GM19035 (cell line): ENCODE results near the gene KRI1.
A peak's percentile ranks its signal among the peaks of the same experiment; 100 is the strongest.

ENCODE experiments used
- ATAC-seq: cut with Tn5 transposase; IDR thresholded peaks from one replicate; pipeline ENCODE4 v1.9.1; 2021; ENCODE audit not compliant: unreplicated experiment

The KRI1 gene

GRCh38 chr19:10565567-10566407 lies at the start of gene KRI1:
KRI1 (minus strand) TSS chr19:10566010; CDS start chr19:10565999, 11 bp downstream.
- peak; percentile 48 for ATAC-seq

- no peak for ATAC-seq
These were observed 46.8 kb upstream of the KRI1 start for GRCh38 chr19:10612499-10613119.

DNA sequence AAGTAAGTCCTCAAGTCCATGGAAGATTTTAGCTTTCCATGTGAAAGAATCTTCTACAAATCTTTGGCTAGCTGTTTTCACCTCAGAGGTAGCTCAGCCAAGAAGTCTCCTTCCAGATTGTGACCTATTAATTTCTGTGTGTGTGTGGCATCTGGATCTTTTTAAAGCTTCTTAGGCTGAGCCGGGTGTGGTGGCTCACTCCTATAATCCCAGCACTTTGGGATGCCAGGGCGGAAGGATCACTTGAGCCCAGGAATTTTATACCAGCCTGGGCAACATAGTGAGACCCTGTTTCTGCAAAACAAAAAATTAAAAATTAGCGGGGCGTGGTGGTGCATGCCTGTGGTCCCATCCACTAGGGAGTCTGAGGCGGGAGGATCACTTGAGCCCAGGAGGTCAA lies 46.1 kb upstream of the KRI1 start:
- ATAC-seq: no peak

DNA sequence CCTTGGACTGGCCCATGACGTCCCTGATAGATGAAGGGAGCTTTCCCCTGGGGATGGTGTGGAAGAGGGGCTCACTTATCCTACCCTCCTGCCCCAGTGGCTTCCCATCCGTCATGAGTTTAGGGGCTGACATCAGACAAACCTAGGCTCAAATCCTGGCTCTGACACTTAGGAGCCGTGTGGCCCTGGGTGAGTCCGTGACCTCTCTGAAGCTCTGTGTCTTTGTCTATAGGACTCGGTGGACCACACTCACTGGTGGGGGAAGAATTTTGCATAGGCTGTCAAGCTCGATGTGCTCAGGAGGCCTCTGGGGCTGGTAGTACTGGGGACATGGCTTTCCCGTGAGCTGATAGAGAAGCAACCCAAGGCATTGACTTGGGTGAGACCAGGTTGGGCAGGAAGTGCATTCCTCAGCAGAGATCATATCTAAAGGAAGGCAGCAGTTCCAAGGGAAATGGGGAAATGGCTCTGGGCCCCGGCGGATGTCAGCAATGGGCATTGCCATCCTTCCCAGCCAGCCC lies 38.7 kb upstream of the KRI1 start:
- ATAC-seq: peak; percentile 25

DNA sequence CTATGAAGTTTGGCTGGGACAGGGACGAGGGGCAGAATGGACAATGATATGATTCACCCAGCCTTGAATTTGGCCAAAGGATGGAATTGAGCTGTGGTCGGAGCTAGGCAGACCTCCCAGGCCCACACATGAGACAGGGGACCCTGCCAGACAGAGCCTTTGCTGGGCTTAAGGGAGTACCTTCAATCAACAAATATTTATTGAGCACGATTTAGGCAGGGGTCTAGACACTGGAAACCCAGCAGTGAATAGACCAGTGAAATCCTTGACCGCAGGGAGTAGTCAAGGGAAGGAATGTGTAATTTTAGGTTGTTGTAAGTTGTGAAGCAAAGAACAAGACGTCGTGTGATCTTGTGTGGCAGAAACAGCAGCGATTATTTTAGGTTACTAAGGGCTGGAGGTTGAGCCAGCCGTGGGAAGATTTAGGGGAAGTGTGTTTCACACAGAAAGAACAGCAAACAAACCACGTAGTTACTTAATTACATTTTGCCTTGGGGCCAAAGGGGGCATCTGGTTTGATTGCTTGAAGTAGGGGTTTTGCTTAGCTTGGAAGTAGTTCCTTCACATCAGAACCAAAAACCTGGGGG lies 38.2 kb upstream of the KRI1 start:
- peak; percentile 26 for ATAC-seq

- ATAC-seq: peak; percentile 47
These were observed 37.5 kb upstream of the KRI1 start for GRCh38 chr19:10603084-10603872.

GRCh38 chr19:10602330-10603083 lies 36.7 kb upstream of the KRI1 start:
- peak; percentile 56 for ATAC-seq

GRCh38 chr19:10601999-10602329 lies 36.2 kb upstream of the KRI1 start:
- ATAC-seq: no peak

- ATAC-seq: no peak
These were observed 34.3 kb upstream of the KRI1 start for GRCh38 chr19:10600149-10600548.

DNA sequence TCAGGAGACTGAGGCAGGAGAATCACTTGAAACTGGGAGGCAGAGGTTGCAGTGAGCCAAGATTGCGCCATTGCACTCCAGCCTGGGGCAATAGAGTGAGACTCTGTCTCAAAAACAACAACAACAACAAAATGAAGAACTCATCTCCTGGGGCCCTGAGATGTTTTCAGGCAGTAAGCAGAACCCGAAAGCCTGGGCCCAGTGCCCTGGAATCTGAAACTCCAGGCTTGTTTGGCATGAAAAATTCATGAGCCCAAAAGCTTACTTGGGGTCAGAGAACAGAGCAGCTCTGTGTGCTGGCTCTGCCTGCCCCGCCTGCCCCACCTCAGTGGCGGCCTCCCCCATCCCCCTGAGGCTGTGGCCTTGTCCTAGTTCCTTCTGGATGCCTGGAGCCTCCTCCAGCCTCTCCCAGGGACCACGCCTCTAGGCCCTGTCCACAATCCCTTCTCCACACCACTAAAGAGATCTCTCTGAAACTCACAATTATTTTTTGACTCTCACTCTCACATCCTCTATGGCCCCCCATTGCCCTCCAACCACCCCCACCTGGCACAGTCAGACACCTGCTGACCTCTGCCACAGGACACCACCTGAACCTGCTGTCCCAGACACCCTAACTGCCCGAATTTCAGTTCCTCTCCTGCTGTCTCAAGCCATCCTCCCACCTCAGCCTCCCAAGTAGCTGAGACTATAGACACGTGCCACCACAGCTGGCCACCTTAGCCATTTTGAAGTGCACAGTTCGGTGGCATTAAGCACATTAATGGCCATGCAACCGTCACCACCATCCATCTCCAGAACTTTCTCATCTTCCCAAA lies 28.2 kb upstream of the KRI1 start:
- ATAC-seq: no peak

- no peak for ATAC-seq
These were observed 27.3 kb upstream of the KRI1 start for GRCh38 chr19:10593148-10593547.

- no peak for ATAC-seq
These were observed 22.0 kb upstream of the KRI1 start for GRCh38 chr19:10587839-10588150.

DNA sequence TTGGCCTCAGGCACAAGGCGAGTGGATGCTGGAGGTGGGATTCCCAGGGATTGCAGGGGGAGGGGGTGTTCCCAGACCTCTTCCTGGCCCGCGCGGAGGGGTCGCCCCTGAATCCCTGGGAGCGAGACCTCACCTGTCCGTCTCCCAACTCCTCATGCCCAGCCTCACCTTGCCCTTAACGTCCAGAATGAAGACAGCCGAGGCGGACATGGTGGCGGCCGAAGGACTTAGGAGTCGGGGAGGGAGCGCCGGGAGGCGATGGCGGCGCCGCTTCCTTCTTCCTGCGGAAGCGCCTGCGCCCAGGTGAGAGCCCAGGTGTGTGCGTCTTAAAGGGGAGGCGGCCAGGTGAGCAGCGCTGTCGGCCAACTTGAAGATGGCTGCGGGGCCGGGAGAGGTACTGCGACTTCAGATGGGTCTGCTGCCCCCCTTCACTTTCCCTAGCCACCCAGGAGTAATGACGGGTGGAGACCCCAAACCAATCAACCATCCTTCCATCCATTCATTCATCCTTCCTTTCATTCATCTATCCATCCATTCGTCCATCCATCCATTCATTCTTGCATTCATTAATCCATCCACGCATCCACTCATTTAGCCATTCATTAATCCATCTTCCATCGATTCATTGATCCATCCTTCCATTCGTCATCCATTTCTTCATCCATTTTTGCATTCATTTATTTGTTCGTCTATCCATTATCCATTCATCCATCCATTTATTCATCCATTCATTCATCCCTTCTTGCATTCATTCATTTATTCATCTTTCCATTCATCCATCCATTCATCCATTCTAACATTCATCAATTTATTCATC lies 21.4 kb upstream of the KRI1 start, which contains the start of gene AP1M2:
Gene AP1M2, minus strand, starts transcription at position 291 of the 817 bp plus-strand sequence. Its CDS starts 81 bp downstream, at position 210.
- ATAC-seq: no peak

GRCh38 chr19:10586396-10586795 lies 20.6 kb upstream of the KRI1 start:
- ATAC-seq: no peak

DNA sequence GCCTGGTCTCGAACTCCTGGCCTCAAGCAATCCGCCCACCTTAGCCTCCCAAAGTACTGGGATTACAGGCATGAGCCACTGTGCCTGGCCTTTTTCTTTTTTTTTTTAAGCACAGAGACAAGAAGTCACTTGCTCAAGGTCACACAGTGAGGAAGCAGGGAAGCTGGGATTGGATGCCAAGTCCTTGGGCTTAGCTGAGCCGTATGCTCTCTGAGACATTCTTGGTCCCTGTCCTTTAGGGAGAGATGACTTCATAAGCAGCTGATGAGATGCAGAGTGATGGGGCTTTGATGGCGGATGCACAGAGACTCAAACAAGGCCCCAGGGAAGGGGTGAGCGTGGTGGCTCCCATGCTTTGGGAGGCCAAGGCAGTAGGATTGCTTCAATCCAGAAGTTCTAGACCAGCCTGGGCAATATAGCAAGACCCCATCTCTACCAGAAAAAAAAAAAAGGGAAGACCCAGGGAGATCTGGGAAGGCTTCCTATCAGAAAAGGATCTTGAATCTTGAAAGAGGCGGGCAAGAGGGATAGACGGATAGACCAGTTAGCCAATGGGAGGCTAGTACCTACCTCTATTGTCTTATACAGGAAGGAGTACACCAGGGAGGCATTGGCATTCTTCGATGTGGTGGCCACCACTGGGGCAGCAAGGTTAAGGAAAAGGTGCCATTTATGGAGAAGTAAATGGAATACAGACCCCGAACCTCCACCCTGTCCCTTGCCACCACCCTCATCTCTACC lies 17.4 kb upstream of the KRI1 start:
- no peak for ATAC-seq

DNA sequence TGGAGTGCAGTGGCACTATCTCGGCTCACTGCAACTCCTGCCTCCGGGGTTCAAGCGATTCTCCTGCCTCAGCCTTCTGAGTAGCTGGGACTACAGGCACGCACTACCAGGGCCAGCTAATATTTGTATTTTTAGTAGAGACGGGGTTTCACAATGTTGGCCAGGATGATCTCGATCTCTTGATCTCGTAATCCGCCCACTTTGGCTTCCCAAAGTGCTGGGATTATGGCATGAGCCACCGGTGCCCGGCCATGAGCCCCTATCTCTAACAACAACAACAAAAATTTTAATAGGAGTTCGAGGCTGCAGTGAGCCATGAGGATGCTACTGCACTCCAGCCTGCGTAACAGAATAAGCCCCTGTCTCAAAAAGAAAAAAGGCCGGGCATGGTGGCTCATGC lies 16.3 kb upstream of the KRI1 start:
- no peak for ATAC-seq

DNA sequence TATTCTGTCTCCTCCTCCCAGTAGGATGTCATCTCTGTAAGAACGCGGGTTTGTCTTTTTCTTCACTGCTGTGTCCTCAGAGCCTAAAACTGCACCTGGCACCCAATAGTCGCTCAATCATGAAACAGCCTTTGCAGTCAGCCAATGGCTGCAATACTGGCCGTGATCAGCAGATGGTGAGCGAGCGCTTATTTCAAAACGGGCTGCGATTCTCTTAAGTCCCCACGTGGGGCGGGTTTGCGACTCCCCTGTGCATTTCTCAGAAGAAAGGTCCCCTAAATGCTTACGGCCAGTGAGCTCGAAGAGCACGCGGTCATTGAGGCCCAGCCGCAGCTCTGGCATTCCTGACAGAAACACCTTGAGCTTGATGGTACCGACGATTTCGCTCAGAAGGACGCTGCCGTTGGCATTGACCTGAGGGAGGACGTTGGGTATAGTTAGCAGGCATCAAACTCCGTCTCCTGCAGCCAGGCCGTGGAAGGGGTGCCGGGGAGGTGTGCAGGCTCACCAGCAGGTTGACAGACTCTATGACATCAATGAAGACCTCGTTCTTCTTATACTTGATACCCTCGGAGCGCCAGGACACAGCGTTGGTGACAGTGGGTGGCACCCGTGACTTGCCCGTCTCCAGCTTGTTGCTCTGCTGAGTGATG lies 15.3 kb upstream of the KRI1 start:
- ATAC-seq: no peak

DNA sequence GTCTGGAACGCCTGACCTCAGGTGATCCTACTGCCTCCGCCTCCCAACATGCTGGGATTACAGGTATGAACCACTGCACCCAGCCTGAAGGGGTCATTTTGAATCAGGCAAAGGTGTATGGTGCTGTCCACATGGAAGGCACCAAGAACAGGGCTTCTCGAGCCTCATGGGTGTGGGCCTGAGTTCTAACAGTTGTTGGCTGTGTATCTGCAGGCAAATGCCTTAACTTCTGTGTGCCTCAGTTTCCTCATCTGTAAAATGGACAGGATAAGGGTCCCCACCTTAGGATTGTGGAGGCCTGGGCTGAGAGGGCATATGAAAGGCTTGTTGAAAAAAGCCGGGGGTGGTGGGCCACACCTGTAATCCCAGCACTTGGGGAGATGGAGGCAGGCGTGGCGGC lies 12.1 kb upstream of the KRI1 start:
- no peak for ATAC-seq
